ENCODE data around the gene DEAF1. TPM values are rescaled to one million over a fixed set of nuclear protein-coding genes. Genes with fewer than 3 reads are reported as not detected.

Gene DEAF1
- total and polyA plus RNA-seq, 9 of the 15 experiments (the other 6 are each of a cell fraction or from before 2014, with no cell fraction given) = 2.0 to 69.1 (median 26.8) TPM

DNA sequence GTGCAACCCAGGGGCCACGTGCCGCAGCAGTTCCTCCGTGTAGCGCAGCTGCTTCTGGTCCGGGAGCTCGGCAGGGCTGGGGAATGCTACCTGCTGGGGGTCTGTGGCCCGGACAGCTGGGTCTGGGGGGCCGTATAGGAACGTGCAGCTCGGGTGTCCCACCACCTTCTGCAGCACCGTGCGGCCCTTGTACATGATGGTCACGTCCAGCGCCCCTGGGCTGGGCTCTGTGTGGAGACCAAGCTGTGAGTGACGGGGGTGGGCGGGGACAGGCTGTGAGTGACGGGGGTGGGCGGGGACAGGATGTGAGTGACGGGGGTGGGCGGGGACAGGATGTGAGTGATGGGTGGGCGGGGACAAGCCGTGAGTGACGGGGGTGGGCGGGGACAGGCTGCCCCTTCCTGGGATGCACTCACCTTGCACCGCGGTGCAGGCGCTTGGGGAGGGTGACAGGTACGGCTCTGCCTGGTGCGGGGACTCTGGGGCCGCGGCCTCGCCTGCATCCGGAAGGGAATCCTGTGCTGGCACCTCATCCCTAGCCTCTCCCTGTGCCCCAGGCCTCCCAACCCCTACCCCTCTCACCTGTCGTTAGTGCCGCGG is 81.6 kb downstream of the DEAF1 start (continued):
- TF ChIP-seq, protein P1, sequence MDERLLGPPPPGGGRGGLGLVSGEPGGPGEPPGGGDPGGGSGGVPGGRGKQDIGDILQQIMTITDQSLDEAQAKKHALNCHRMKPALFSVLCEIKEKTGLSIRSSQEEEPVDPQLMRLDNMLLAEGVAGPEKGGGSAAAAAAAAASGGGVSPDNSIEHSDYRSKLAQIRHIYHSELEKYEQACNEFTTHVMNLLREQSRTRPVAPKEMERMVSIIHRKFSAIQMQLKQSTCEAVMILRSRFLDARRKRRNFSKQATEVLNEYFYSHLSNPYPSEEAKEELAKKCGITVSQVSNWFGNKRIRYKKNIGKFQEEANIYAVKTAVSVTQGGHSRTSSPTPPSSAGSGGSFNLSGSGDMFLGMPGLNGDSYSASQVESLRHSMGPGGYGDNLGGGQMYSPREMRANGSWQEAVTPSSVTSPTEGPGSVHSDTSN (CRISPR knock-in tag; IDR thresholded peaks at IDR 0.05; ENCODE audit: low read depth) = peak; percentile 72
- TF ChIP-seq, protein P1 (tag; conservative IDR thresholded peaks at IDR 0.05; ENCODE audit: low read depth) = 0 out of 2 replicates have a peak, but pooled peaks have one; percentile 12
- no peak for TF ChIP-seq ZNF12 (CRISPR knock-in tag; IDR thresholded peaks at IDR 0.05)
- TF ChIP-seq KDM4B (IDR thresholded peaks at IDR 0.05; ENCODE audit: borderline replicate concordance in 2 of 2, low read depth in 1 of 2) = no peak
- TF ChIP-seq SREBF1 (IDR thresholded peaks at IDR 0.05; ENCODE audit: borderline replicate concordance, low read depth, low read length) = no peak
- TF ChIP-seq, protein P2, sequence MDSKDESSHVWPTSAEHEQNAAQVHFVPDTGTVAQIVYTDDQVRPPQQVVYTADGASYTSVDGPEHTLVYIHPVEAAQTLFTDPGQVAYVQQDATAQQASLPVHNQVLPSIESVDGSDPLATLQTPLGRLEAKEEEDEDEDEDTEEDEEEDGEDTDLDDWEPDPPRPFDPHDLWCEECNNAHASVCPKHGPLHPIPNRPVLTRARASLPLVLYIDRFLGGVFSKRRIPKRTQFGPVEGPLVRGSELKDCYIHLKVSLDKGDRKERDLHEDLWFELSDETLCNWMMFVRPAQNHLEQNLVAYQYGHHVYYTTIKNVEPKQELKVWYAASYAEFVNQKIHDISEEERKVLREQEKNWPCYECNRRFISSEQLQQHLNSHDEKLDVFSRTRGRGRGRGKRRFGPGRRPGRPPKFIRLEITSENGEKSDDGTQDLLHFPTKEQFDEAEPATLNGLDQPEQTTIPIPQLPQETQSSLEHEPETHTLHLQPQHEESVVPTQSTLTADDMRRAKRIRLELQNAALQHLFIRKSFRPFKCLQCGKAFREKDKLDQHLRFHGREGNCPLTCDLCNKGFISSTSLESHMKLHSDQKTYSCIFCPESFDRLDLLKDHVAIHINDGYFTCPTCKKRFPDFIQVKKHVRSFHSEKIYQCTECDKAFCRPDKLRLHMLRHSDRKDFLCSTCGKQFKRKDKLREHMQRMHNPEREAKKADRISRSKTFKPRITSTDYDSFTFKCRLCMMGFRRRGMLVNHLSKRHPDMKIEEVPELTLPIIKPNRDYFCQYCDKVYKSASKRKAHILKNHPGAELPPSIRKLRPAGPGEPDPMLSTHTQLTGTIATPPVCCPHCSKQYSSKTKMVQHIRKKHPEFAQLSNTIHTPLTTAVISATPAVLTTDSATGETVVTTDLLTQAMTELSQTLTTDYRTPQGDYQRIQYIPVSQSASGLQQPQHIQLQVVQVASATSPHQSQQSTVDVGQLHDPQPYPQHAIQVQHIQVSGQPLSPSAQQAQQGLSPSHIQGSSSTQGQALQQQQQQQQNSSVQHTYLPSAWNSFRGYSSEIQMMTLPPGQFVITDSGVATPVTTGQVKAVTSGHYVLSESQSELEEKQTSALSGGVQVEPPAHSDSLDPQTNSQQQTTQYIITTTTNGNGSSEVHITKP (IDR thresholded peaks at IDR 0.05; ENCODE audit: partially characterized antibody) = peak; percentile 55
- no peak for TF ChIP-seq HNRNPLL (IDR thresholded peaks at IDR 0.05; ENCODE audit: low read depth, low read length, poor library complexity, severe bottlenecking)
- no peak for TF ChIP-seq CXXC5 (CRISPR knock-in tag; IDR thresholded peaks at IDR 0.05)
- no peak for TF ChIP-seq CBFB (CRISPR knock-in tag; IDR thresholded peaks at IDR 0.05)
